IMR-90 (cell line): ENCODE data around the gene DYRK1A. TPM values are rescaled to one million over a fixed set of nuclear protein-coding genes. Genes with fewer than 3 reads are reported as not detected.

Source experiments
- ATAC-seq: fragments of 200-7000 bp; cut with Tn5 transposase; 2 replicates; pipeline ENCODE4 v1.9.1; 2020; ENCODE audit warnings: low read depth, mild to moderate bottlenecking, moderate library complexity
- BruUV-seq: library from RNA; stranded (reverse); fragments of 400-500 nt; replicated peaks from 2 replicates; lab custom pipeline; 2021; lab: Mats Ljungman, UMichigan
- CTCF ChIA-PET: fragments of 300-600 bp; formaldehyde crosslinking; extraction: SDS; loops from one replicate; lab custom pipeline; 2021; ENCODE audit warnings: antibody characterized with exemption; lab: Yijun Ruan, JAX
- POLR2A ChIA-PET: fragments of 300-600 bp; sonication (Branson Sonifier 250); formaldehyde crosslinking; loops from one replicate; lab custom pipeline; 2022; ENCODE audit warnings: antibody characterized with exemption; ENCODE audit not compliant: unreplicated experiment; lab: Charles Lee
- DNase-seq: peaks from one replicate; pipeline ENCODE4 v3.0.0; 2013
- H2AFZ ChIP-seq: replicated peaks from 2 replicates; pipeline ENCODE3; 2013; ENCODE audit warnings: low read length, mild to moderate bottlenecking; ENCODE audit not compliant: poor library complexity
- H2AK5ac ChIP-seq: 2 replicates; pipeline ENCODE4 v1.6.1; 2013; ENCODE audit warnings: low read depth, low read length, inconsistent platforms
- H2AK9ac ChIP-seq: replicated peaks from 2 replicates; pipeline ENCODE3; 2013; ENCODE audit warnings: mild to moderate bottlenecking, low read depth, low read length, moderate library complexity; ENCODE audit not compliant: poor library complexity
- H2BK120ac ChIP-seq: 2 replicates; pipeline ENCODE4 v1.6.1; 2013; ENCODE audit warnings: low read depth, low read length, inconsistent platforms
- H2BK15ac ChIP-seq: 3 replicates; pipeline ENCODE4 v1.6.1; 2013; ENCODE audit warnings: low read depth, low read length, inconsistent platforms
- H2BK20ac ChIP-seq: 2 replicates; pipeline ENCODE4 v1.6.1; 2013; ENCODE audit warnings: low read depth, mild to moderate bottlenecking, inconsistent platforms, low read length, moderate library complexity
- H2BK5ac ChIP-seq: 2 replicates; pipeline ENCODE4 v1.6.1; 2013; ENCODE audit warnings: mild to moderate bottlenecking, low read depth, low read length, inconsistent platforms; ENCODE audit not compliant: poor library complexity, severe bottlenecking
- H3K14ac ChIP-seq: replicated peaks from 2 replicates; pipeline ENCODE4 v1.6.1; 2013; ENCODE audit warnings: low read depth, low read length, inconsistent platforms
- H3K18ac ChIP-seq: 2 replicates; pipeline ENCODE4 v1.6.1; 2013; ENCODE audit warnings: low read depth, low read length, control low read depth
- H3K23ac ChIP-seq: 2 replicates; pipeline ENCODE4 v1.6.1; 2013; ENCODE audit warnings: low read depth, low read length, inconsistent platforms
- H3K27ac ChIP-seq: 2 replicates; pipeline ENCODE4 v1.5.1; 2013; ENCODE audit warnings: mild to moderate bottlenecking, control low read depth, low read length; ENCODE audit not compliant: insufficient read depth
- H3K27me3 ChIP-seq: 2 replicates; pipeline ENCODE4 v1.6.1; 2013; ENCODE audit warnings: low read length; ENCODE audit not compliant: control insufficient read depth, insufficient read depth
- H3K36me3 ChIP-seq: 2 replicates; pipeline ENCODE4 v1.6.1; 2013; ENCODE audit warnings: low read length, mixed read lengths; ENCODE audit not compliant: control insufficient read depth, insufficient read depth
- H3K4ac ChIP-seq: 2 replicates; pipeline ENCODE4 v1.6.1; 2013; ENCODE audit warnings: low read depth, low read length, inconsistent platforms
- H3K4me1 ChIP-seq: 2 replicates; pipeline ENCODE4 v1.6.1; 2013; ENCODE audit warnings: low read length, mixed read lengths; ENCODE audit not compliant: control insufficient read depth, insufficient read depth
- H3K4me2 ChIP-seq: 2 replicates; pipeline ENCODE4 v1.6.1; 2013; ENCODE audit warnings: low read depth, mild to moderate bottlenecking, control low read depth, low read length, moderate library complexity
- H3K4me3 ChIP-seq: 2 replicates; pipeline ENCODE4 v1.5.1; 2013; ENCODE audit warnings: low read depth, mild to moderate bottlenecking, control low read depth, low read length, moderate library complexity; ENCODE audit not compliant: insufficient read depth
- H3K56ac ChIP-seq: 2 replicates; pipeline ENCODE4 v1.6.1; 2013; ENCODE audit warnings: low read length, inconsistent platforms; ENCODE audit not compliant: insufficient read depth; ENCODE audit errors: extremely low read depth
- H3K79me1 ChIP-seq, 2 experiments: 2 replicates each; pipeline ENCODE4 v1.6.1; 2013; ENCODE audit warnings: low read length in 2 of 2, inconsistent platforms in 1 of 2, low read depth in 1 of 2
- H3K9ac ChIP-seq: 2 replicates; pipeline ENCODE4 v1.6.1; 2013; ENCODE audit warnings: low read depth, low read length, control low read depth
- H3K9me1 ChIP-seq: 2 replicates; pipeline ENCODE4 v1.6.1; 2013; ENCODE audit warnings: low read length, inconsistent platforms; ENCODE audit not compliant: insufficient read depth
- H3K9me3 ChIP-seq: 2 replicates; pipeline ENCODE4 v1.6.1; 2013; ENCODE audit warnings: low read length; ENCODE audit not compliant: control insufficient read depth, insufficient read depth
- H4K20me1 ChIP-seq: 2 replicates; pipeline ENCODE4 v1.6.1; 2013; ENCODE audit warnings: low read length, inconsistent platforms; ENCODE audit not compliant: insufficient read depth
- H4K5ac ChIP-seq: 2 replicates; pipeline ENCODE4 v1.6.1; 2013; ENCODE audit warnings: mild to moderate bottlenecking, low read depth, low read length, control low read depth
- H4K8ac ChIP-seq, 2 experiments: 2 replicates each; pipeline ENCODE4 v1.6.1; 2013; ENCODE audit warnings: low read depth in 2 of 2, low read length in 2 of 2, control low read depth in 1 of 2, inconsistent platforms in 1 of 2
- H4K91ac ChIP-seq: 2 replicates; pipeline ENCODE4 v1.6.1; 2013; ENCODE audit warnings: low read depth, low read length, inconsistent platforms; ENCODE audit not compliant: insufficient read depth
- BHLHE40 ChIP-seq: fragments of 150-350 bp; IDR thresholded peaks from 2 replicates; pipeline ENCODE4 v1.6.1; 2016; ENCODE audit warnings: mild to moderate bottlenecking, low read depth, low read length
- CEBPB ChIP-seq: IDR thresholded peaks from 2 replicates; pipeline ENCODE4 v1.6.1; 2012; ENCODE audit warnings: low read depth, low read length, improper control_type of control experiment
- CHD1 ChIP-seq: IDR thresholded peaks from 2 replicates; pipeline ENCODE4 v1.6.1; 2012; ENCODE audit warnings: low read depth, low read length, improper control_type of control experiment
- MAFK ChIP-seq: IDR thresholded peaks from 2 replicates; pipeline ENCODE4 v1.6.1; 2012; ENCODE audit warnings: low read depth, low read length, improper control_type of control experiment
- MAZ ChIP-seq: IDR thresholded peaks from 2 replicates; pipeline ENCODE4 v1.6.1; 2012; ENCODE audit warnings: low read depth, mild to moderate bottlenecking, low read length, improper control_type of control experiment, moderate library complexity, borderline replicate concordance
- MXI1 ChIP-seq: IDR thresholded peaks from 2 replicates; pipeline ENCODE4 v1.6.1; 2012; ENCODE audit warnings: low read depth, mild to moderate bottlenecking, low read length, moderate library complexity, borderline replicate concordance
- NFE2L2 ChIP-seq: fragments of 150-350 bp; IDR thresholded peaks from 2 replicates; pipeline ENCODE4 v1.6.1; 2016; ENCODE audit warnings: low read depth, mild to moderate bottlenecking, low read length
- POLR2A ChIP-seq: IDR thresholded peaks from 2 replicates; pipeline ENCODE4 v1.6.1; 2012; ENCODE audit warnings: mild to moderate bottlenecking, low read depth, low read length
- RAD21 ChIP-seq: IDR thresholded peaks from 2 replicates; pipeline ENCODE4 v1.6.1; 2012; ENCODE audit warnings: low read length, improper control_type of control experiment
- RCOR1 ChIP-seq: IDR thresholded peaks from 2 replicates; pipeline ENCODE4 v1.6.1; 2012; ENCODE audit warnings: mild to moderate bottlenecking, low read length, improper control_type of control experiment; ENCODE audit not compliant: insufficient replicate concordance
- RFX5 ChIP-seq: IDR thresholded peaks from 2 replicates; pipeline ENCODE4 v1.8.0; 2012; ENCODE audit warnings: low read depth, mild to moderate bottlenecking, low read length, moderate library complexity
- SMC3 ChIP-seq: fragments of 150-350 bp; IDR thresholded peaks from 2 replicates; pipeline ENCODE4 v1.6.1; 2016; ENCODE audit warnings: low read depth, mild to moderate bottlenecking, antibody characterized with exemption, low read length, moderate library complexity
- whole genome bisulfite sequencing, 2 experiments: methylation state at CpG; one replicate each; pipeline versions ENCODE4 v1.1.5 to v1.1.7; 2013; ENCODE audit warnings: missing lambda C conversion rate in 2 of 2; ENCODE audit not compliant: insufficient read length in 1 of 2; ENCODE audit errors: extremely low coverage in 2 of 2; 5-methylcytosine and 5-hydroxymethylcytosine counted together
- dilution Hi-C: fragments of 300-500 bp; cut with HindIII; formaldehyde crosslinking; loops from one replicate; pipeline ENCODE4 v1.14.3; 2018; ENCODE audit warnings: low sequenced_read_pairs; ENCODE audit not compliant: unreplicated experiment
- in situ Hi-C: fragments of 300-500 bp; cut with MboI; formaldehyde crosslinking; loops from 3 replicates; pipeline ENCODE4 v1.14.3; 2019; ENCODE audit warnings: low sequenced_read_pairs, inconsistent platforms, mixed read lengths
- intact Hi-C: fragments of 100-400 bp; cut with micrococcal nuclease; formaldehyde crosslinking; loops from 2 replicates; pipeline ENCODE4 v1.10.0; 2022
- polyA plus RNA-seq, 3 experiments: library from polyadenylated mRNA; depleted of rRNA; stranded (reverse); fragments of >200 nt; gene quantifications; 2 replicates each; pipeline ENCODE4 v1.2.3, GENCODE V29; 2012; ENCODE audit warnings: low replicate concordance in 1 of 3
- total RNA-seq: library from RNA; depleted of rRNA; stranded (reverse); fragments of >200 nt; gene quantifications from 2 replicates; pipeline ENCODE4 v1.2.3, GENCODE V29; 2012
- TF ChIP-seq, protein P1 (sequence below): fragments of 150-350 bp; IDR thresholded peaks from 2 replicates; pipeline ENCODE4 v1.6.1; 2016; ENCODE audit warnings: low read depth, mild to moderate bottlenecking, low read length, moderate library complexity, borderline replicate concordance
- TF ChIP-seq, protein P2 (sequence below): conservative IDR thresholded peaks from 2 replicates; pipeline ENCODE4 v1.5.1; 2012; ENCODE audit warnings: mild to moderate bottlenecking, low read depth, low read length, improper control_type of control experiment

The DYRK1A gene
- total and polyA plus RNA-seq, 2 of the 4 experiments (the other 2 are of a cell fraction), result 18.6 to 50.5 TPM

DNA sequence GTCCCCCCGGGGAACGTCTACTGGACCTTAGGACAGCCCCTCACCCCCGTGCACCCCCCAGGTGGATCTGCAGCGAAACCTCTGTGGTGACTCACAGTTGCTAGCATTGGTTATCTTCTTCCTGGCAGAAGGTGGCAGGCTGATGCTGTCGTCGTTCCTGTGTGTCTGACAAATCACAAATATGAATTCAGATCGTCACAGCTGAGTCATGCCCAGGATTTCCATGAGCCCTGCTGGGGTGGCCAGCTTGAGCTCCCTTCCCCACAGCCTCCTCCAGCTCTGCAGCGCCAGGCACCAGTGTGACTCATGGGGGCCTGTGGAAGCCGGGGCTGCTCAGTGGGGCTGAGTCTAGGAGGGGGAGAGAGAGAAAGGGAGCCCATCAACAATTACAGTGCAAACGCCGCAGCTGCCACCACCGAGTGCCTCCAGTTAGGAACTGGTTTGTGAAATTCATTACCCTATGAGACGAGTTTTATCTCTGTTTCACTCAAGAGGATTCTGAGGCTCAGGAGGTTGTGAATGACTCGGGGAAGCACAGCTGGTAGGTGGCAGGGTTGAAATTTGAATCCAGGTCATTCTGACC is 197.9 kb downstream of the DYRK1A start:
- BruUV-seq, result no TSS peak
- H3K9me3 ChIP-seq, result no peaks in the 10 kb centered on the region; the same call in 1 of the 2 replicates
- TF ChIP-seq MAZ, result peak; percentile 95
- 0 out of 2 replicates have a peak, but pooled peaks have one; percentile 6 for TF ChIP-seq SMC3
- TF ChIP-seq MAFK, result no peak
- peak; percentile 21 for TF ChIP-seq RCOR1
- no peak for TF ChIP-seq MXI1
- TF ChIP-seq, protein P1, sequence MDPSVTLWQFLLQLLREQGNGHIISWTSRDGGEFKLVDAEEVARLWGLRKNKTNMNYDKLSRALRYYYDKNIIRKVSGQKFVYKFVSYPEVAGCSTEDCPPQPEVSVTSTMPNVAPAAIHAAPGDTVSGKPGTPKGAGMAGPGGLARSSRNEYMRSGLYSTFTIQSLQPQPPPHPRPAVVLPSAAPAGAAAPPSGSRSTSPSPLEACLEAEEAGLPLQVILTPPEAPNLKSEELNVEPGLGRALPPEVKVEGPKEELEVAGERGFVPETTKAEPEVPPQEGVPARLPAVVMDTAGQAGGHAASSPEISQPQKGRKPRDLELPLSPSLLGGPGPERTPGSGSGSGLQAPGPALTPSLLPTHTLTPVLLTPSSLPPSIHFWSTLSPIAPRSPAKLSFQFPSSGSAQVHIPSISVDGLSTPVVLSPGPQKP, result no peak
- no peak; the same call in 1 of the 2 replicates for TF ChIP-seq POLR2A
- TF ChIP-seq, protein P2, sequence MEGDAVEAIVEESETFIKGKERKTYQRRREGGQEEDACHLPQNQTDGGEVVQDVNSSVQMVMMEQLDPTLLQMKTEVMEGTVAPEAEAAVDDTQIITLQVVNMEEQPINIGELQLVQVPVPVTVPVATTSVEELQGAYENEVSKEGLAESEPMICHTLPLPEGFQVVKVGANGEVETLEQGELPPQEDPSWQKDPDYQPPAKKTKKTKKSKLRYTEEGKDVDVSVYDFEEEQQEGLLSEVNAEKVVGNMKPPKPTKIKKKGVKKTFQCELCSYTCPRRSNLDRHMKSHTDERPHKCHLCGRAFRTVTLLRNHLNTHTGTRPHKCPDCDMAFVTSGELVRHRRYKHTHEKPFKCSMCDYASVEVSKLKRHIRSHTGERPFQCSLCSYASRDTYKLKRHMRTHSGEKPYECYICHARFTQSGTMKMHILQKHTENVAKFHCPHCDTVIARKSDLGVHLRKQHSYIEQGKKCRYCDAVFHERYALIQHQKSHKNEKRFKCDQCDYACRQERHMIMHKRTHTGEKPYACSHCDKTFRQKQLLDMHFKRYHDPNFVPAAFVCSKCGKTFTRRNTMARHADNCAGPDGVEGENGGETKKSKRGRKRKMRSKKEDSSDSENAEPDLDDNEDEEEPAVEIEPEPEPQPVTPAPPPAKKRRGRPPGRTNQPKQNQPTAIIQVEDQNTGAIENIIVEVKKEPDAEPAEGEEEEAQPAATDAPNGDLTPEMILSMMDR, result peak; percentile 16; the same call in 1 of the 2 replicates
- peak; percentile 76; the same call in 1 of the 2 replicates for TF ChIP-seq NFE2L2
- no peak for TF ChIP-seq CEBPB
- no peak for TF ChIP-seq RFX5
- peak; percentile 65; the same call in 1 of the 2 replicates for TF ChIP-seq BHLHE40
- TF ChIP-seq CHD1, result no peak; the same call in 1 of the 2 replicates
- TF ChIP-seq RAD21, result peak; percentile 12; the same call in 1 of the 2 replicates

More for the DNA sequence above, 197.9 kb downstream of the DYRK1A start:
- H3K4ac ChIP-seq, result peak overlapping the region; percentile 95
- intact Hi-C loops (loop anchor here (1.0 to 5.0 kb wide), 2 partner anchors 101 to 197 kb away; partner anchors contain the start of gene DYRK1A), dilution Hi-C loops (no loop called here), in situ Hi-C loops (no loop called here)
- 0% methylated on average over 4 of the region's 14 CpGs; no CpG with 5 or more reads in 1 of the 2 experiments for WGBS, 2 experiments
- peak overlapping the region; percentile 81 for H2AK5ac ChIP-seq
- DNase-seq (peak; percentile 100), ATAC-seq (peak; percentile 90)
- H3K9me1 ChIP-seq, result peaks cover 12% of the 10 kb centered on the region
- peak overlapping the region; percentile 95 for H2AK9ac ChIP-seq
- H3K4me3 ChIP-seq, result peak overlapping the region; percentile 48
- CTCF ChIA-PET, result interaction anchor here (0.7 to 1.4 kb wide), 3 partner anchors 11 to 146 kb away, joined by 3 to 4 read pairs (median 3); no protein-coding TSS in a partner anchor
- peaks cover 3% of the 10 kb centered on the region; the same call in 1 of the 2 replicates for H4K20me1 ChIP-seq
- peak overlapping the region; percentile 77 for H3K14ac ChIP-seq
- H2BK120ac ChIP-seq, result peak overlapping the region; percentile 88
- peak overlapping the region; percentile 91 for H2BK5ac ChIP-seq
- peaks cover 0 to 12% of the 10 kb centered on the region in 2 experiments; a peak in 3 of 4 replicates for H3K79me1 ChIP-seq
- H3K9ac ChIP-seq, result peak overlapping the region; percentile 37
- H3K4me1 ChIP-seq, result peaks cover 9% of the 10 kb centered on the region
- peak overlapping the region; percentile 62 to 88 for H4K8ac ChIP-seq
- POLR2A ChIA-PET, result interaction anchor here (0.6 to 1.5 kb wide), 4 partner anchors 9 to 475 kb away, joined by 3 to 6 read pairs (median 4); no protein-coding TSS in a partner anchor
- peak overlapping the region; percentile 78 for H2BK15ac ChIP-seq
- H3K18ac ChIP-seq, result peak overlapping the region; percentile 47
- peak overlapping the region; percentile 86 for H3K23ac ChIP-seq
- peak overlapping the region; percentile 36 for H4K5ac ChIP-seq
- H3K36me3 ChIP-seq, result no peaks in the 10 kb centered on the region
- 0 out of 2 replicates have a peak, but pooled peaks cover 2% of the 10 kb centered on the region for H3K27me3 ChIP-seq
- peak overlapping the region; percentile 72 for H3K27ac ChIP-seq
- H3K56ac ChIP-seq, result peak overlapping the region; percentile 90
- peak overlapping the region; percentile 76 for H2BK20ac ChIP-seq
- H4K91ac ChIP-seq, result peak overlapping the region; percentile 89
- H3K4me2 ChIP-seq, result peak overlapping the region; percentile 81
- H2AFZ ChIP-seq, result peak overlapping the region; percentile 99
